ENCODE measurements around the gene VSIG4. TPM values are rescaled to one million over a fixed set of nuclear protein-coding genes. Genes with fewer than 3 reads are reported as not detected.

Gene VSIG4
- total RNA-seq, 1 experiment from 2014 or later, result not detected

DNA sequence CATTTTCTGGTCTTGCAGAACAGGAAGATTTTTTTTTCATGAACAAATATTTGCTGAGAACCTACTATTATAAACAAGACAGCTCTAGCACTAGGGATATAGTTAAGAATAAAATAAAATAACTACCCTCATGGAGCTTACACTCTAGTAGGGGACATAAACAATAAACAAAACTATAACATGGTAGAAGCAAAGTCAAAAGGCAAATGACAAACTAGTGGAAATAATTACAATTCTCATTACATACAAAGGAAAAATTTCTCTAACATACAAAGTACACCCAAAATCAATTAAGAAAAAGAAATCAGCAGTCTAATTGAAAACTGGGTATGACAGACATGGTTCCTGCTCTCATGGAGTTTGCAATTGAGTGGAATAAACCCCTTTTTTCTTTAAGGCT is 32.0 kb downstream of the VSIG4 start:
- Histone ChIP-seq H3K27me3 (replicated peaks; ENCODE audit: insufficient read depth, low read depth, low read length, poor library complexity) (no peaks in the 10 kb centered on the region), H3K27ac (ENCODE audit: low read depth, low read length, poor library complexity, severe bottlenecking) (no peak overlapping the region), H3K4me3 (ENCODE audit: low read depth, low read length, poor library complexity, severe bottlenecking) (no peak overlapping the region), H3K36me3 (ENCODE audit: insufficient read depth, low read length, poor library complexity, severe bottlenecking) (no peaks in the 10 kb centered on the region), H3K9me3 (ENCODE audit: low read depth, low read length, poor library complexity, severe bottlenecking) (no peaks in the 10 kb centered on the region), H3K4me1 (ENCODE audit: insufficient read depth, low read length, poor library complexity, severe bottlenecking) (no peaks in the 10 kb centered on the region)
- ChIA-PET POLR2A (ENCODE audit: low non-redundant PET) (no interaction called here), CTCF (no interaction called here)
- no peak for TF ChIP-seq EZH2 (IDR thresholded peaks at IDR 0.05; ENCODE audit: borderline replicate concordance, low read depth, low read length, poor library complexity, severe bottlenecking)
- BruUV-seq (replicated peaks), result no TSS peak
- intact Hi-C loops (cut with micrococcal nuclease; ENCODE audit: unreplicated experiment), result no loop called here
- DNase-seq (ENCODE audit: low spot score), result no peak

DNA sequence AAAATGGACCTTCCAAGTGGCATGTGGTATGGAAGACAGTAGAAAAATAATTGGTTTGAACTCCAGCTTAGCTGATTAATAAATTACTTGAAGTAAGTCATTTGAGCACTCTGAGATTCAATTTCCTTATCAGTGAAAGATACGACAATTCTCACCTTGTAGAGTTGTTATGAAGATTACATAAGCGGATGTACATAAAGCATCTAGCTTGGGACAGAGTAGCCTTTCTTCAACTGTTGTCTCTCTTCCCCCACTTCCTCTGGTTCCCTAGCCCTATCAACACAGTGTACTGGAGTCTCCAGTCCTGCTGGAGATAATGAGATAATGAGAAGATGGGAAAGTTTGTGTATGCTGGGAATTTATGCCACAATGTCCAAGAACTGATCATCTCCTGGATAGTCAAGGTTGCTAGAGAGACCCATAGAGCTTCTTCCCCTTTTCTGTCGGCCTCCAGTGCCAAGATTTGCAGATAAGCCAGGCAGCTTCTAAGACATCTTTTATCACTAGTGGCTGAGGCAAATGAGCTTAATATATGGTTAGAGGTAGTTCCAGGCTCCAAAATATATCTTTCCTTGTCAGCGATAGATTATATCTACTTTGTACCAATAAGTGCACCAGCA is 33.9 kb downstream of the VSIG4 start:
- TF ChIP-seq CTCF (conservative IDR thresholded peaks at IDR 0.05; ENCODE audit: low read depth, low read length), result no peak
- TF ChIP-seq EZH2 (IDR thresholded peaks at IDR 0.05; ENCODE audit: borderline replicate concordance, low read depth, low read length, poor library complexity, severe bottlenecking), result no peak
- no peak for DNase-seq (ENCODE audit: low spot score)
- Histone ChIP-seq H3K27ac (ENCODE audit: low read depth, low read length, poor library complexity, severe bottlenecking) (no peak overlapping the region), H3K36me3 (ENCODE audit: insufficient read depth, low read length, poor library complexity, severe bottlenecking) (no peaks in the 10 kb centered on the region), H3K9me3 (ENCODE audit: low read depth, low read length, poor library complexity, severe bottlenecking) (no peaks in the 10 kb centered on the region), H3K4me3 (ENCODE audit: low read depth, low read length, poor library complexity, severe bottlenecking) (no peak overlapping the region), H3K27me3 (replicated peaks; ENCODE audit: insufficient read depth, low read depth, low read length, poor library complexity) (no peaks in the 10 kb centered on the region), H3K4me1 (ENCODE audit: insufficient read depth, low read length, poor library complexity, severe bottlenecking) (no peaks in the 10 kb centered on the region)
- no TSS peak for BruUV-seq (replicated peaks)
- CTCF ChIA-PET, result no interaction called here
- POLR2A ChIA-PET (ENCODE audit: low non-redundant PET), result no interaction called here
- intact Hi-C loops (cut with micrococcal nuclease; ENCODE audit: unreplicated experiment), result no loop called here

DNA sequence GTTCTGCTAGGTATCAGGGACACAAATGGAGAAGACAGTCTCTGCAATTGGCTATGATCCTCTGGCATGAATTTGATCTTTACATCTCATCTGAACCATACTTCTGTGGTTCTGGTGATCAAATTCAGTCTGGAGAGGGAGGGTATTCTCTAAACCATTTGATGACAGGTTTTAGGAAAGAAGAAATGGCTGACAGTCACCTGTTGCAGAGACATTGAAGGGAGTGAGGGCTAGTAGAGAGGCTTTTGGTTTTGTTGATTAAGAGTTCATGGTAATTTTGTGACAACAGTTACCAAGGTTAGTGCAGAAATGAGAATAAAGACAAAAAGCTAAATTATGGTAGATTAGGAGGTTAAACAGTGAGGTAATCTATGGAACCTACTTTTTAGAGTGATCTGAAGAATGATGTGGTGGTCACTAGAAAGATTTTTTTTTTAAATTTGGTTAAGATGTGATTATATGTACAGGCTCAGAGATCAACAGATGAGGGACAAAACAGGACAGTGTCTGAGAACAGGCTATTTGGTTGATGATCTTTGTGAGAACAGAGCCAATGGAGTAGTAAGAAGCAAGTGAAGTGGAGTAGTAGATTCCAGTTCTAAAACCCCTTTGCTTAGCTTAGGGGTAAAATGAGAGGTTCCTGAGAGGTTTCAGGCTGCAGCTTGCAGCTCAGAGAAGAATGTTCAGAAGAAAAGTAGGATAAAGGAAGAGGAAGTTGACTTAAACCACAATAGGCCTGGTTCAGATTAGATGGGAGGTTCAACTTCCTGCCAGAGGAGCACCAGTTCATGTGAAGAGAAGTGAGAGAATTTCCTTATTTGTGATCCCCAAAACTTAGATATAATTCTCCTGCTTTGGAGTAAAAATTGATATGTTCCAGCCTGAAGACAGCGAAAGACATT is 34.7 kb downstream of the VSIG4 start:
- Histone ChIP-seq H3K27me3 (replicated peaks; ENCODE audit: insufficient read depth, low read depth, low read length, poor library complexity) (no peaks in the 10 kb centered on the region), H3K27ac (ENCODE audit: low read depth, low read length, poor library complexity, severe bottlenecking) (no peak overlapping the region), H3K36me3 (ENCODE audit: insufficient read depth, low read length, poor library complexity, severe bottlenecking) (no peaks in the 10 kb centered on the region), H3K9me3 (ENCODE audit: low read depth, low read length, poor library complexity, severe bottlenecking) (no peaks in the 10 kb centered on the region), H3K4me1 (ENCODE audit: insufficient read depth, low read length, poor library complexity, severe bottlenecking) (no peaks in the 10 kb centered on the region), H3K4me3 (ENCODE audit: low read depth, low read length, poor library complexity, severe bottlenecking) (no peak overlapping the region)
- intact Hi-C loops (cut with micrococcal nuclease; ENCODE audit: unreplicated experiment), result no loop called here
- DNase-seq (ENCODE audit: low spot score), result no peak
- POLR2A ChIA-PET (ENCODE audit: low non-redundant PET), result no interaction called here
- CTCF ChIA-PET, result no interaction called here
- TF ChIP-seq EZH2 (IDR thresholded peaks at IDR 0.05; ENCODE audit: borderline replicate concordance, low read depth, low read length, poor library complexity, severe bottlenecking) (no peak), CTCF (conservative IDR thresholded peaks at IDR 0.05; ENCODE audit: low read depth, low read length) (no peak)
- BruUV-seq (replicated peaks), result no TSS peak
